ENCODE data around the gene PALMD. TPM values are rescaled to one million over a fixed set of nuclear protein-coding genes. Genes with fewer than 3 reads are reported as not detected.

PALMD gene
- total RNA-seq, 1 donor from 2014 or later, result 1.4 TPM

- no peak overlapping the region for H3K4me3 ChIP-seq (ENCODE audit: low read depth, low read length)
- TF ChIP-seq CTCF (conservative IDR thresholded peaks at IDR 0.05; ENCODE audit: low read depth, low read length), result no peak
- no peak for DNase-seq (ENCODE audit: low read depth)
Measured at GRCh38 chr1:99619583-99619982, 26.3 kb upstream of the PALMD start.

- DNase-seq (ENCODE audit: low read depth), result no peak
- no peak for TF ChIP-seq CTCF (conservative IDR thresholded peaks at IDR 0.05; ENCODE audit: low read depth, low read length)
Measured at GRCh38 chr1:99621340-99621901, 24.5 kb upstream of the PALMD start.

GRCh38 chr1:99622702-99623347 lies 23.1 kb upstream of the PALMD start:
- H3K4me3 ChIP-seq (ENCODE audit: low read depth, low read length), result no peak overlapping the region
- no peak for TF ChIP-seq CTCF (conservative IDR thresholded peaks at IDR 0.05; ENCODE audit: low read depth, low read length)
- no peak for DNase-seq (ENCODE audit: low read depth)

More at GRCh38 chr1:99621340-99621901, 24.5 kb upstream of the PALMD start:
- H3K4me3 ChIP-seq (ENCODE audit: low read depth, low read length), result no peak overlapping the region

- no peak for DNase-seq (ENCODE audit: low read depth)
- no peak overlapping the region for H3K4me3 ChIP-seq (ENCODE audit: low read depth, low read length)
- TF ChIP-seq CTCF (conservative IDR thresholded peaks at IDR 0.05; ENCODE audit: low read depth, low read length), result no peak
Measured at GRCh38 chr1:99623554-99623953, 22.4 kb upstream of the PALMD start.

- H3K4me3 ChIP-seq (ENCODE audit: low read depth, low read length), result no peak overlapping the region
- no peak for TF ChIP-seq CTCF (conservative IDR thresholded peaks at IDR 0.05; ENCODE audit: low read depth, low read length)
- DNase-seq (ENCODE audit: low read depth), result no peak
Measured at GRCh38 chr1:99627615-99628014, 18.3 kb upstream of the PALMD start.

GRCh38 chr1:99629164-99629563 lies 16.7 kb upstream of the PALMD start:
- no peak overlapping the region for H3K4me3 ChIP-seq (ENCODE audit: low read depth, low read length)
- DNase-seq (ENCODE audit: low read depth), result no peak
- TF ChIP-seq CTCF (conservative IDR thresholded peaks at IDR 0.05; ENCODE audit: low read depth, low read length), result no peak

All from epithelial cell of proximal tubule (primary cell).